ENCODE results near the gene ADCY7.

Gene ADCY7

GRCh38 chr16:50303041-50303604 lies 36.8 kb downstream of the ADCY7 start:
- no peak for DNase-seq (ENCODE audit: extremely low read depth, low read depth)
- no peak for TF ChIP-seq CTCF (IDR thresholded peaks at IDR 0.05; ENCODE audit: low read depth, low read length, missing control alignments)
- no peak overlapping the region for H3K4me3 ChIP-seq (replicated peaks; ENCODE audit: low read depth, low read length)

- no peak for DNase-seq (ENCODE audit: extremely low read depth, low read depth)
- H3K4me3 ChIP-seq (replicated peaks; ENCODE audit: low read depth, low read length) = no peak overlapping the region
Observed at GRCh38 chr16:50303605-50304466, 37.5 kb downstream of the ADCY7 start.

GRCh38 chr16:50304467-50305440 lies 38.4 kb downstream of the ADCY7 start:
- no peak for DNase-seq (ENCODE audit: extremely low read depth, low read depth)
- H3K4me3 ChIP-seq (replicated peaks; ENCODE audit: low read depth, low read length) = no peak overlapping the region
- no peak for TF ChIP-seq CTCF (IDR thresholded peaks at IDR 0.05; ENCODE audit: low read depth, low read length, missing control alignments)

More at GRCh38 chr16:50303605-50304466, 37.5 kb downstream of the ADCY7 start:
- no peak for TF ChIP-seq CTCF (IDR thresholded peaks at IDR 0.05; ENCODE audit: low read depth, low read length, missing control alignments)

GRCh38 chr16:50305441-50306061 lies 39.2 kb downstream of the ADCY7 start:
- DNase-seq (ENCODE audit: extremely low read depth, low read depth) = no peak
- no peak overlapping the region for H3K4me3 ChIP-seq (replicated peaks; ENCODE audit: low read depth, low read length)
- no peak for TF ChIP-seq CTCF (IDR thresholded peaks at IDR 0.05; ENCODE audit: low read depth, low read length, missing control alignments)

GRCh38 chr16:50306287-50306686 lies 39.9 kb downstream of the ADCY7 start:
- DNase-seq (ENCODE audit: extremely low read depth, low read depth) = no peak
- no peak for TF ChIP-seq CTCF (IDR thresholded peaks at IDR 0.05; ENCODE audit: low read depth, low read length, missing control alignments)
- no peak overlapping the region for H3K4me3 ChIP-seq (replicated peaks; ENCODE audit: low read depth, low read length)
